PC-3 (cell line): ENCODE data around the gene UTP14C. TPM values are rescaled to one million over a fixed set of nuclear protein-coding genes. Genes with fewer than 3 reads are reported as not detected.
A peak's percentile ranks its signal among the peaks of the same experiment; 100 is the strongest.

Source experiments
- ATAC-seq: fragments of 200-7000 bp; cut with Tn5 transposase; 2 replicates; pipeline ENCODE4 v1.9.1; 2020; ENCODE audit warnings: mild to moderate bottlenecking, moderate library complexity
- BruUV-seq: library from RNA; stranded (reverse); fragments of 400-500 nt; replicated peaks from 2 replicates; lab custom pipeline; 2021; lab: Mats Ljungman, UMichigan
- CTCF ChIA-PET: fragments of 300-600 bp; sonication (Branson Sonifier 250); formaldehyde crosslinking; loops from one replicate; lab custom pipeline; 2022; ENCODE audit warnings: antibody characterized with exemption; lab: Charles Lee
- POLR2A ChIA-PET: fragments of 300-600 bp; sonication (Branson Sonifier 250); formaldehyde crosslinking; loops from one replicate; lab custom pipeline; 2022; ENCODE audit warnings: antibody characterized with exemption; ENCODE audit not compliant: unreplicated experiment; lab: Charles Lee
- DNase-seq: peaks from one replicate; pipeline ENCODE4 v3.0.0-alpha.2; 2015
- H2AFZ ChIP-seq: fragments of 300-600 bp; sonication (generic); 2 replicates; pipeline ENCODE4 v1.6.0; 2016; ENCODE audit warnings: antibody characterized with exemption, low read length
- H3F3A ChIP-seq: fragments of 300-600 bp; sonication (generic); one replicate; pipeline ENCODE4 v1.6.0; 2017; ENCODE audit warnings: antibody characterized with exemption, low read length, control low read depth, mild to moderate bottlenecking; ENCODE audit not compliant: unreplicated experiment
- H3K27ac ChIP-seq: fragments of 300-600 bp; sonication (generic); 2 replicates; pipeline ENCODE4 v1.5.1; 2016; ENCODE audit warnings: mild to moderate bottlenecking, low read length
- H3K27me3 ChIP-seq: fragments of 300-600 bp; sonication (generic); 2 replicates; pipeline ENCODE4 v1.6.1; 2016; ENCODE audit warnings: low read length, mixed read lengths
- H3K36me3 ChIP-seq: fragments of 300-600 bp; sonication (generic); 2 replicates; pipeline ENCODE4 v1.6.1; 2016; ENCODE audit warnings: low read depth, mixed run types, low read length, mixed read lengths
- H3K4me1 ChIP-seq: fragments of 300-600 bp; sonication (generic); 2 replicates; pipeline ENCODE4 v1.5.1; 2016; ENCODE audit warnings: low read length; ENCODE audit not compliant: insufficient read depth
- H3K4me2 ChIP-seq: fragments of 300-600 bp; sonication (generic); 2 replicates; pipeline ENCODE4 v1.6.0; 2016; ENCODE audit warnings: low read length
- H3K4me3 ChIP-seq: fragments of 300-600 bp; sonication (generic); 2 replicates; pipeline ENCODE4 v1.5.1; 2016; ENCODE audit warnings: mild to moderate bottlenecking, low read length, mixed read lengths
- H3K79me2 ChIP-seq: fragments of 300-600 bp; sonication (generic); 2 replicates; pipeline ENCODE4 v1.6.1; 2017; ENCODE audit warnings: low read length, mixed read lengths
- H3K9ac ChIP-seq: fragments of 300-600 bp; sonication (generic); 2 replicates; pipeline ENCODE4 v1.6.0; 2016; ENCODE audit warnings: mild to moderate bottlenecking, low read length
- H3K9me2 ChIP-seq: fragments of 300-600 bp; sonication (generic); replicated peaks from 2 replicates; pipeline ENCODE4 v1.6.1; 2016; ENCODE audit warnings: mixed run types, low read length, mixed read lengths
- H3K9me3 ChIP-seq: fragments of 300-600 bp; sonication (generic); 2 replicates; pipeline ENCODE4 v1.6.1; 2016; ENCODE audit warnings: low read length, mixed read lengths
- H4K20me1 ChIP-seq: fragments of 300-600 bp; sonication (generic); 2 replicates; pipeline ENCODE4 v1.6.1; 2016; ENCODE audit warnings: low read length, mixed read lengths
- EZH2 ChIP-seq: fragments of 300-600 bp; sonication (generic); IDR thresholded peaks from one replicate; pipeline ENCODE4 v1.6.1; 2017; ENCODE audit warnings: antibody characterized with exemption, mild to moderate bottlenecking, low read length; ENCODE audit not compliant: unreplicated experiment
- EZH2phosphoT487 ChIP-seq: fragments of 300-600 bp; sonication (generic); IDR thresholded peaks from 2 replicates; pipeline ENCODE4 v1.6.1; 2018; ENCODE audit warnings: mild to moderate bottlenecking, antibody characterized with exemption, low read length, borderline replicate concordance
- intact Hi-C: fragments of 100-400 bp; cut with micrococcal nuclease; formaldehyde crosslinking; loops from 2 replicates; pipeline ENCODE4 v1.9.0; 2023
- total RNA-seq: library from RNA; depleted of rRNA; stranded (reverse); fragments of >200 nt; gene quantifications from 2 replicates; pipeline ENCODE4 v1.2.3, GENCODE V29; 2014
- TF ChIP-seq, protein P1 (sequence below): fragments of 300-600 bp; sonication (generic); conservative IDR thresholded peaks from 2 replicates; pipeline ENCODE4 v1.5.1; 2017; ENCODE audit warnings: antibody characterized with exemption, low read depth, mild to moderate bottlenecking, low read length

UTP14C gene
- total RNA-seq, 1 experiment from 2014 or later, result 5.0 TPM

DNA sequence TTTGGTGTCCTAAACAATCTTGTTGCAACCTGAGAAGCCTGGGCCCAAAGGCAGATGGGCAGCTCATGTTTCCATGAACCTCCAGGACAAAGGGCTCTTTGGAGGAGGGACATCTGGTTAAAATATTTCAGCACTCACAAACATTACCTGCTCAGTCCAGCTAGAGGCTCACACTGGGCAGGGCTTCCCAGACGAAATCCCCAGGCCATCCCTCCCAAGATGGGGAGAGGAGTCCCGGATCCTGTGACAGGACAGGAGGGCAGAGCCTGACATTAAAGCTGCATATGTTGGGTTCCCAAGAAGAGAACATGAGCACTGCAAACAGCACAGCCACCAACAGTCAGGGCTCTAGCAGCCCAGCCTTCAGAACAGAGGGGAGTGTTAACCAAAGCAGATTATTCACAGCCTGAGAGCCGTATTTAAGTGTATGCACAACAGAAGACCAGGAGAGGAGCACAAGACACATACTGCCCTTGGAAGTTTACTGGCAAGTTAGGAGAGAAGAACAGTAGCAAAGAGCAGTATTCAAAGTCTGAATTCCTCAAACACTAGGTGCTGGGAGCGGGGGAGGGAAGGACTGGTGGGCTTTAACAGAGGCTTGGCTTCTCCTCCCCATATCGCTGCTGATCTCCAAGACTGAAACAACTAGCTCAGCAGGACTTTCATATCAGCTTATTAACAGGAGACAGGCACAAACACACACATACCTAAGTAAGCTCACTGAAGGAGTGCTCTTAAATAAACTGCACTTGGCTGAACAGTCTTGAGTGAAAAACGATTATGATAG is 25.6 kb upstream of the UTP14C start:
- POLR2A ChIA-PET, result no interaction called here
- TF ChIP-seq, protein P1, sequence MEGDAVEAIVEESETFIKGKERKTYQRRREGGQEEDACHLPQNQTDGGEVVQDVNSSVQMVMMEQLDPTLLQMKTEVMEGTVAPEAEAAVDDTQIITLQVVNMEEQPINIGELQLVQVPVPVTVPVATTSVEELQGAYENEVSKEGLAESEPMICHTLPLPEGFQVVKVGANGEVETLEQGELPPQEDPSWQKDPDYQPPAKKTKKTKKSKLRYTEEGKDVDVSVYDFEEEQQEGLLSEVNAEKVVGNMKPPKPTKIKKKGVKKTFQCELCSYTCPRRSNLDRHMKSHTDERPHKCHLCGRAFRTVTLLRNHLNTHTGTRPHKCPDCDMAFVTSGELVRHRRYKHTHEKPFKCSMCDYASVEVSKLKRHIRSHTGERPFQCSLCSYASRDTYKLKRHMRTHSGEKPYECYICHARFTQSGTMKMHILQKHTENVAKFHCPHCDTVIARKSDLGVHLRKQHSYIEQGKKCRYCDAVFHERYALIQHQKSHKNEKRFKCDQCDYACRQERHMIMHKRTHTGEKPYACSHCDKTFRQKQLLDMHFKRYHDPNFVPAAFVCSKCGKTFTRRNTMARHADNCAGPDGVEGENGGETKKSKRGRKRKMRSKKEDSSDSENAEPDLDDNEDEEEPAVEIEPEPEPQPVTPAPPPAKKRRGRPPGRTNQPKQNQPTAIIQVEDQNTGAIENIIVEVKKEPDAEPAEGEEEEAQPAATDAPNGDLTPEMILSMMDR, result no peak
- TF ChIP-seq EZH2phosphoT487 (no peak), EZH2 (no peak)

DNA sequence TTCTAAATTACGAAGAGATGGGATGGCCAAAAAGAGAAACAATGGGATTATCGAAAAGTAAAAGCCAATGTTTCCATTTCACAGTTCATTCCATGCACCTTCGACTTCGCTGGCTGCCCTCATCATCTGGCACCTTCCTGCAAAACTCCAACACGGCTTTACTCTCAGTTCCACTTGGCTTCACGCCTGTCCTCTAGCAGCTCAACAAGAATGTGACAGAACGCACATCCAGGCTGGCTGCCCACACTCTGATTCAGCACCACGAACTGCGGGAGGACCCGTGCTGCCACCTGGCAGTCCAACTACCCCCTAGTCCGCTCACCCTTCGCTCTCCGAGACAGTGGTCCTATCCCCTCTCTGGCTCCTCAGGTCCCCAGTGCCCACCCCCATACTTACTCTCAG is 25.0 kb upstream of the UTP14C start:
- H3F3A ChIP-seq, result no peaks in the 10 kb centered on the region
- H2AFZ ChIP-seq, result peak overlapping the region; percentile 5; the same call in 1 of the 2 replicates
- intact Hi-C loops, result no loop called here
- H3K9me2 ChIP-seq, result no peaks in the 10 kb centered on the region
- no peaks in the 10 kb centered on the region for H3K36me3 ChIP-seq
- no TSS peak for BruUV-seq
- no peaks in the 10 kb centered on the region for H3K9me3 ChIP-seq
- DNase-seq (peak; percentile 38), ATAC-seq (peak; percentile 62)
- H3K4me3 ChIP-seq, result peak overlapping the region; percentile 9; the same call in 1 of the 2 replicates
- CTCF ChIA-PET, result interaction anchor here (0.6 to 1.4 kb wide), 5 partner anchors 37 to 128 kb away, joined by 3 to 5 read pairs (median 3); no protein-coding TSS in a partner anchor
- H3K27ac ChIP-seq, result no peak overlapping the region
- TF ChIP-seq, protein P1, result no peak
- TF ChIP-seq EZH2 (no peak), EZH2phosphoT487 (no peak)
- H3K9ac ChIP-seq, result no peak overlapping the region
- no peaks in the 10 kb centered on the region for H3K27me3 ChIP-seq
- H3K79me2 ChIP-seq, result no peaks in the 10 kb centered on the region
- H4K20me1 ChIP-seq, result no peaks in the 10 kb centered on the region
- POLR2A ChIA-PET, result no interaction called here
- H3K4me2 ChIP-seq, result peak overlapping the region; percentile 65
- peaks cover 16% of the 10 kb centered on the region for H3K4me1 ChIP-seq

More for the DNA sequence above, 25.6 kb upstream of the UTP14C start:
- Histone ChIP-seq H3K4me2 (peak overlapping the region; percentile 65), H3K27me3 (no peaks in the 10 kb centered on the region), H3K79me2 (no peaks in the 10 kb centered on the region), H3K36me3 (no peaks in the 10 kb centered on the region), H2AFZ (peak overlapping the region; percentile 13; the same call in 1 of the 2 replicates), H3K9me2 (no peaks in the 10 kb centered on the region), H3F3A (no peaks in the 10 kb centered on the region), H3K4me3 (peak overlapping the region; percentile 9; the same call in 1 of the 2 replicates), H3K9me3 (no peaks in the 10 kb centered on the region), H3K4me1 (peaks cover 16% of the 10 kb centered on the region), H4K20me1 (no peaks in the 10 kb centered on the region), H3K27ac (no peak overlapping the region), H3K9ac (no peak overlapping the region)
- ATAC-seq (peak; percentile 50), DNase-seq (peak; percentile 22)
- BruUV-seq, result no TSS peak
- CTCF ChIA-PET, result interaction anchor here (0.6 to 1.4 kb wide), 5 partner anchors 37 to 129 kb away, joined by 3 to 5 read pairs (median 3); no protein-coding TSS in a partner anchor
- intact Hi-C loops, result no loop called here
